Esophagus squamous epithelium (tissue), 4 donors: ENCODE data around the gene BLVRA.

Experiments
- CTCF ChIP-seq, 6 experiments: fragments of 450-650 bp in 4 of 6; fragments of 200-600 bp in 2 of 6; sonication (generic) in 2 of 6; IDR thresholded peaks; one replicate each; pipeline ENCODE4 v1.5.1; 2016 to 2019; ENCODE audit warnings: antibody characterized with exemption in 6 of 6, mild to moderate bottlenecking in 4 of 6, moderate library complexity in 4 of 6
- POLR2A ChIP-seq, 4 donors: fragments of 450-650 bp; IDR thresholded peaks; one replicate each; pipeline ENCODE4 v1.6.1; 2017; ENCODE audit warnings: antibody characterized with exemption in 4 of 4, mild to moderate bottlenecking in 4 of 4, moderate library complexity in 3 of 4

GRCh38 chr7:43815373-43815772, 56.9 kb downstream of the BLVRA start:
- TF ChIP-seq CTCF (IDR thresholded peaks at IDR 0.05) = no peak
- no peak for TF ChIP-seq POLR2A (IDR thresholded peaks at IDR 0.05)
